GM19455 (cell line): ENCODE results near the gene METTL23.
A peak's percentile ranks its signal among the peaks of the same experiment; 100 is the strongest.

Source experiments
- ATAC-seq: cut with Tn5 transposase; IDR thresholded peaks from one replicate; pipeline ENCODE4 v1.9.1; 2021; ENCODE audit not compliant: unreplicated experiment

METTL23 gene

GRCh38 chr17:76726776-76727718 lies at the start of gene METTL23:
METTL23 (plus strand) TSS chr17:76726839; CDS start chr17:76729711, 2,872 bp downstream.
- ATAC-seq: peak; percentile 44

DNA sequence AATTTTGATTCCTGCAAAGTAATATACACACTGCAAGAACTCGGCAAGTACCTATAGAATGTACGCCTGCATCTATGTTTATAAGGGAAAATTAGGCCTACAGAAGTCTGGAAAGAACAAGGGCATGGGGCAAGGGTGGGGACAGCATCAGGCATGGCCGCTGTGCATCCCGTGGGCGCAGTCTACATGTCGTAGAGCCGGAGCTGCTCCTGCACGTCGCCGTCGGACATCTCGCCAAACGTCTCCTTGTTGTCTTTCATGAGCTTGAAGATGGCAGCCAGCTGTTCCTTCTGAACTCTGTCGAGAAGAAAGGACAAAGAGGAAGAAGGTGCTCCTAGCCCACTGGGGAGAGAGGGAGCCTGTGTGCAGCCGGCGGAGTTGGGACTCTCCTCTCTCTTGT lies 49.2 kb upstream of the METTL23 start:
- ATAC-seq: no peak

- no peak for ATAC-seq
Observed at GRCh38 chr17:76678330-76678729, 48.3 kb upstream of the METTL23 start.

DNA sequence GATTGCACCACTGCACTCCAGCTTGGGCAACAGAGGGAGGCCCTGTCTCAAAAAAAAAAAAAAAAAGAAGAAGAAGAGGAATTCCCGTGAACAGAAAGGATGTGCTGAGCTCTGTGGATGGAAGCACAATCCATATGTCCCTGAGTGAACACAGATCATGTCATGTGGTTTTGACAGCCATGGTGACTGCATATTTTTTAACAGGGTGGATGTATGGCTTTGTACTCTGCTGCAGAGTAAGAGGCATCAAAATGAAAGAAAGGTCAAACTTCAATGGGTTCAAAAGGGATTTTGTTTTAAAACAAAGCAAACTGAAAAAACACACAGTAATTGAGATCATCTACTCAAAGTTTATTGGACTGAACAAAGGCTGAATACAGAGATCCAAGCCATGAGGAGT lies 47.4 kb upstream of the METTL23 start:
- ATAC-seq: no peak

DNA sequence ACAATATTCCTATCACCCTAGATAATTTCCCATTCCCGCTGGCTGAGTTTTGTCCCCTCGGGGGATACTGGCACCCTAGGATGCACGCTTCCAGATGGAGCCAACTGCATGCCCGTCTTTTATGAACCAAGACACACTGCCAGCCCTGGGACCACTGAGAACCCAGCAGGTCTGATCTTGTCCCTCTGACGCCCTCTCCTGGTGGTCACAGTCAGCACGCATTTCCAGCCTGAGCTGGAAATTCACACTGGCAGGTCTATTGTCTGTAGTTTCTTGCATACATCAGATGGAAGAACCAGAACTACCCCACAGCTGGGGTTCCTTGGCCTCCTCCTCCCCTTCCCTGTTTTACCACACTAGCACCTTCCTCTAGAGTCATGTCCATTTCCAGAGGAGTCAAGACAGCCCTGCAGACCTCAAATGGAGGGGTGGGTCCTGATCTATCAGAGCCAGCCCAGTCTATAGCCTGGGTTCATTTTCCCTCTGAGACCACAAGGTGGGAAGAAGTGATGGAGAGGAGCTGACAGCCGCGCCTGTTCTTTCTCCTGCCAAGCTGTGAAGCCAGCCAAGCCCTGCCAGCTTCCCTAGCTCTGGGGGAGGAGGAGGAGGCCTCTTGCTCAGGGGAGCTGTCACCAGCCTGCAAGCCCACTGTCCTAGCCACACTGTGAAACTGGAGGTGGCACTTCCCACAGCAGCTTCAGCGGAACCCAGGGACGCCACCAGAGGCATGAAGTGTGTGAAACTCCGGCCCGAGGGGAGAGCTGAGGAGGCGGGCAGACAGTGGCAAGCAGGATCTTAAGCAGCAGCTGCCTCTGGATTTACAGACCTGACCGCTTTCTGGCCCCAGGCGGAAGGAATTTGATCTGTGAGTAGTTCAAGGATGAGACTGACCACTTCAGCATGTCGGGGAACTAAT lies 45.2 kb upstream of the METTL23 start:
- no peak for ATAC-seq

GRCh38 chr17:76682296-76682695 lies 44.3 kb upstream of the METTL23 start:
- ATAC-seq: no peak

GRCh38 chr17:76683011-76683755 lies 43.5 kb upstream of the METTL23 start:
- ATAC-seq: no peak

GRCh38 chr17:76683921-76684745 lies 42.5 kb upstream of the METTL23 start:
- ATAC-seq: no peak

GRCh38 chr17:76684756-76685155 lies 41.9 kb upstream of the METTL23 start:
- ATAC-seq: no peak

- ATAC-seq: no peak
Observed at GRCh38 chr17:76685366-76685765, 41.3 kb upstream of the METTL23 start.

DNA sequence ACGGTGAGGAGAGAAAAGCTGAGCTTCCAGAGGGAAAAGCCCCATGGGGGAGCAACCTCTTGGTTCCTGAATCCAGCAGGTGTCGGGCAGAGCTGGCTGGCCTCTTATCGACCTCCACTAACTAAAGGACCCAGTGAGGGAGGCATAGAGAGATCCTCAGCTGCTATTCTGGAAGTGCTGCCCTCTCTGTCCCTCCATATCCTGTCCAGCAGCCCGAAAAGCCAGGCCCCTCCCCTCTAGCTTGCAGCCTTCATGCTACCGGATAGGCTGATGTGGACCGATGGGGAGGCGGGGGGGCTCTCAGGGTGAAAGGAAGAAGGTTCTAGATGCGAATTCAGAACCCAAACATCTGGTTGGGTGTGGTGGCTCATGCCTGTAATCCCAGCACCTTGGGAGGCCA lies 40.8 kb upstream of the METTL23 start:
- no peak for ATAC-seq

- no peak for ATAC-seq
Observed at GRCh38 chr17:76686538-76687297, 39.9 kb upstream of the METTL23 start.

- no peak for ATAC-seq
Observed at GRCh38 chr17:76687298-76688164, 39.1 kb upstream of the METTL23 start.

- no peak for ATAC-seq
Observed at GRCh38 chr17:76688165-76688622, 38.4 kb upstream of the METTL23 start.

- no peak for ATAC-seq
Observed at GRCh38 chr17:76689859-76690258, 36.8 kb upstream of the METTL23 start.

GRCh38 chr17:76690596-76691280 lies 35.9 kb upstream of the METTL23 start:
- no peak for ATAC-seq

GRCh38 chr17:76691379-76692191 lies 35.1 kb upstream of the METTL23 start:
- no peak for ATAC-seq
